ENCODE results near the gene HPDL. TPM values are rescaled to one million over a fixed set of nuclear protein-coding genes. Genes with fewer than 3 reads are reported as not detected.

Gene HPDL
- 4.2 to 5.7 TPM (median 4.3 TPM) in 5 replicates for total RNA-seq (2022; extraction: Qiagen RNA extraction; ENCODE audit: low read depth)

DNA sequence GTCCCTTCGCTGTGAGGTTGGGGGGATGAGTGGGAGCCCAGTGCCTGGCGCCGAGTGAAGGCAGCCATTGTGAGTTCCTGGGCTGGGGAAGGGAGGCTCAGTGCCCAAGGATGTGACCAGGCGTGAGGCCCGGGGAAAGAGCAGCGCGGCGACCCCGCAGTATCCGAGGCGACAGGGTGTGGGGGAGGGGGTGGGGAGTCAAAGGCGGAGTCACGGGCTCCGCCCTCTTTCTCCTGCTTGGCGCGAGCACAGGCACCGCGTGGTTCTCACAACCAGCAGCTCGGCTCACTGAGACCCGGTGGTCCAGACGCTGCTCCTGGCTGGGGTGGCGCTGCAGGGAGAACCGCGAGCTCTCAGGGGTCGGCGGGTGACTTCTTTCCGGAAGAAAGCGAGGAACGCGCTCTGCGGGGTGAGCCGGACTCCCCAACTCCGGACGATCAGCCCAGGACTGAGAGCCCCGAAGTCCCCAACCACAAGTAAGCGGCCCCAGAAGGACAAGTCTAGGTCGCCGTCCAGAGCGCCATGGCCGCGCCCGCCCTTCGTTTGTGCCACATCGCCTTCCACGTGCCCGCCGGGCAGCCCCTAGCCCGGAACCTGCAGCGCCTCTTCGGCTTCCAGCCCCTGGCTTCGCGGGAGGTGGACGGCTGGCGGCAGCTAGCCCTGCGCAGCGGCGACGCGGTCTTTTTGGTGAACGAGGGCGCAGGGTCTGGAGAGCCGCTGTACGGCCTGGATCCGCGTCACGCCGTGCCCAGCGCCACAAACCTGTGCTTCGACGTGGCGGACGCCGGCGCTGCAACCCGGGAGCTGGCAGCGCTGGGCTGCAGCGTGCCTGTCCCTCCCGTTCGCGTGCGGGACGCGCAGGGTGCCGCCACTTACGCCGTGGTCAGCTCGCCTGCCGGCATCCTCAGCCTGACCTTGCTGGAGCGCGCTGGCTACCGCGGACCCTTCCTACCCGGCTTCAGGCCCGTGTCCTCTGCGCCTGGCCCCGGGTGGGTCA lies at the start of gene HPDL:
HPDL (plus strand) TSS at position 269 of the 997 bp plus-strand sequence; CDS start at position 523, 254 bp downstream.

DNA sequence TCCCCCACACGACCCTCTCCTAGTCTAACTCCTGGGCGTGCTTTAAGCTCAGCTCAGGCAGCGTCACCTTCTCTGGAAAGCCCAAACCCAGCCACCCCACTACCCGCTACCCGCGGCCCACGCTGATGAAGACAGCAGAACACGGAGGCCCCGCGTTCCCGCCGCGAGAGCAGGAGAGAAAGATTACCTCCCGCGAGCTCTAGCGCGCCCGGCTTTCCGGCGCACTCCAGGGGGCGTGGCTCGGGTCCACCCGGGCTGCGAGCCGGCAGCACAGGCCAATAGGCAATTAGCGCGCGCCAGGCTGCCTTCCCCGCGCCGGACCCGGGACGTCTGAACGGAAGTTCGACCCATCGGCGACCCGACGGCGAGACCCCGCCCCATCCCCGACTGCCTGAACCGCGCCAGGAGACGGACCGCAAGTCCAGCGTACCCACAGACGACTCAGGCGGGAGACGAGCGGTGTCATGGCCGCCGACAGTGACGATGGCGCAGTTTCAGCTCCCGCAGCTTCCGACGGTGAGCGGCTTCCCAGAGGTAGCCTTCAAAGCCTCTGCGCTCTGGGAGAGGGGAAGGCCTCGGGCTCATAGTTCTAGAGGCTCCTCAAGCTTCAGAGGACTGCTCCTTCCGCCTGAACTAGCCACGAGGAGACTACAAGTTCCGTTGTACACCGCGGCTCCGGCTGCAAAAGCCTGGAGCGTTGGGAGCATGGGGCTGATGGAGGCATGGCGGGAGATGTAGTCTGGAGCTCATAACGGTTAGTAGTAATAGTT lies 13.3 kb downstream of the HPDL start, which contains the start of the genes MUTYH and TOE1:
MUTYH (minus strand) TSS at position 652 of the 770 bp plus-strand sequence. CDS start 5,935 bp downstream, outside the sequence.
TOE1 (plus strand) TSS at position 382 of the 770 bp plus-strand sequence; CDS start at position 465, 83 bp downstream.

Other genes starting within 250 kb of the HPDL start
- gene ZSWIM5, start 120.3 kb upstream of the HPDL start, total RNA-seq (2022; extraction: Qiagen RNA extraction; ENCODE audit: low read depth), result 0.40 to 0.66 TPM (median 0.55 TPM) in 5 replicates
- gene TOE1, start 13.3 kb downstream of the HPDL start, total RNA-seq (2022; extraction: Qiagen RNA extraction; ENCODE audit: low read depth), result 12.3 to 14.6 TPM (median 14.3 TPM) in 5 replicates
- 5.1 to 11.2 TPM (median 9.7 TPM) in 5 replicates for gene MUTYH, start 13.5 kb downstream of the HPDL start, total RNA-seq (2022; extraction: Qiagen RNA extraction; ENCODE audit: low read depth)
- 0.30 to 0.39 TPM (median 0.34 TPM) in 5 replicates for gene TESK2, start 164.3 kb downstream of the HPDL start, total RNA-seq (2022; extraction: Qiagen RNA extraction; ENCODE audit: low read depth)
- 1.5 to 2.0 TPM (median 1.7 TPM) in 5 replicates for gene CCDC163, start 173.2 kb downstream of the HPDL start, total RNA-seq (2022; extraction: Qiagen RNA extraction; ENCODE audit: low read depth)
- 1.8 to 2.1 TPM (median 1.8 TPM) in 5 replicates for gene MMACHC, start 173.4 kb downstream of the HPDL start, total RNA-seq (2022; extraction: Qiagen RNA extraction; ENCODE audit: low read depth)
- 2,102 to 2,627 TPM (median 2,236 TPM) in 5 replicates for gene PRDX1, start 195.0 kb downstream of the HPDL start, total RNA-seq (2022; extraction: Qiagen RNA extraction; ENCODE audit: low read depth)
- gene AKR1A1, start 223.9 kb downstream of the HPDL start, total RNA-seq (2022; extraction: Qiagen RNA extraction; ENCODE audit: low read depth), result 74.6 to 95.9 TPM (median 77.9 TPM) in 5 replicates